ENCODE results near the gene AMD1. TPM values are rescaled to one million over a fixed set of nuclear protein-coding genes. Genes with fewer than 3 reads are reported as not detected.

AMD1 gene
- total and polyA plus RNA-seq, 9 of the 15 experiments (the other 6 are each of a cell fraction or from before 2014, with no cell fraction given): 60.0 to 151 (median 85.6) TPM

DNA sequence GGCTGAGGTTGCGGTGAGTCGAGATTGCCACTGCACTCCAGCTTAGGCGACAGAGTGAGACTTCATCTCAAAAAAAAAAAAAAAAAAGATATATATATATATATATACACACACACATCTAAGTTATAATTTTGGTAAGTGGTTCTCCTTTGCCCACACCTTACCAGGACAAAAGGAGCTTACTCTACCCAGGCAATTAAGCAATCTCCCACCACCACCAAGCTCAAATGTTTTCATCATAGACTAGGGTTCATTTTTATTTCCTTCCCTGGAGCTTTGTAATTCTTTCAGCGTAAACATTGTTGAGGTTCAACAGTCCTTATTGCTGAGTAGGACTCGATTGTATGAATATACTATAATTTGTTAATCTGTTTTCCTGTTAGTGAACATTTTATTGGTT lies 23.5 kb downstream of the AMD1 start:
- no peaks in the 10 kb centered on the region for H3K9me3 ChIP-seq (replicated peaks; ENCODE audit: control insufficient read depth, insufficient read depth, low read depth, low read length)
- H3K9ac ChIP-seq (ENCODE audit: insufficient read depth in 1 of 2, low read depth in 2 of 2, low read length in 2 of 2): no peak overlapping the region
- ATAC-seq (no peak; the same call in 2 of the 3 replicates), FAIRE-seq (no peak), DNase-seq (ENCODE audit: extremely low read depth in 1 of 4, low spot score in 3 of 4) (no peak)
- H3K36me3 ChIP-seq (ENCODE audit: control insufficient read depth, insufficient read depth, low read length): peaks cover 46% of the 10 kb centered on the region
- no peak overlapping the region for H3K4me3 ChIP-seq
- intact Hi-C loops (cut with micrococcal nuclease) (no loop called here), in situ Hi-C loops (cut with MboI) (no loop called here)
- no peaks in the 10 kb centered on the region for H3K9me1 ChIP-seq (ENCODE audit: control insufficient read depth, insufficient read depth, low read length)
- POLR2A ChIA-PET: interaction anchor here (0.6 to 2.6 kb wide), 7 partner anchors 13 to 218 kb away, joined by 3 to 14 read pairs (median 4); partner anchors contain the start of gene AMD1
- no peak overlapping the region for H3K4me2 ChIP-seq (ENCODE audit: insufficient read depth, low read length)
- H2AFZ ChIP-seq (ENCODE audit: low read depth, low read length): no peak overlapping the region
- H3K4me1 ChIP-seq (replicated peaks in 1 of 2; ENCODE audit: control insufficient read depth in 2 of 2, insufficient read depth in 2 of 2, low read length in 2 of 2): peaks cover 0 to 2% of the 10 kb centered on the region in 2 experiments; a peak in 1 of 5 replicates
- H4K20me1 ChIP-seq (replicated peaks; ENCODE audit: control insufficient read depth, insufficient read depth, low read length): no peaks in the 10 kb centered on the region; the same call in 1 of the 2 replicates
- no peaks in the 10 kb centered on the region for H3K79me2 ChIP-seq (ENCODE audit: control insufficient read depth, insufficient read depth, low read length)
- no peak overlapping the region for H3K27ac ChIP-seq (ENCODE audit: extremely low read depth, low read depth, low read length)
- no peaks in the 10 kb centered on the region for H3K27me3 ChIP-seq (ENCODE audit: control insufficient read depth in 2 of 2, insufficient read depth in 2 of 2, low read length in 2 of 2)
- WGBS (ENCODE audit: insufficient coverage, low coverage, missing lambda C conversion rate): 97% methylated on average over 4 of the region's 5 CpGs
- CTCF ChIA-PET (ENCODE audit: low intra/inter-chr PET ratio): no interaction called here
- no TSS peak for BruUV-seq (replicated peaks)
- TF ChIP-seq POLR2A (conservative IDR thresholded peaks at IDR 0.05) (peak; percentile 5; the same call in 1 of the 2 replicates), POLR2H (tag; IDR thresholded peaks at IDR 0.05; ENCODE audit: low read depth) (peak; percentile 32; the same call in 1 of the 2 replicates), ILF3 (IDR thresholded peaks at IDR 0.05; ENCODE audit: borderline replicate concordance) (0 out of 2 replicates have a peak, but pooled peaks have one; percentile 81), ZNF561 (CRISPR knock-in tag; conservative IDR thresholded peaks at IDR 0.05) (no peak), POLR2AphosphoS5 (IDR thresholded peaks at IDR 0.05; ENCODE audit: control insufficient read depth, insufficient read depth, low read depth, low read length) (0 out of 2 replicates have a peak, but pooled peaks have one; percentile 24), KDM2B (CRISPR knock-in tag; IDR thresholded peaks at IDR 0.05) (no peak), EHMT2 (IDR thresholded peaks at IDR 0.05) (no peak), ZC3H4 (CRISPR knock-in tag; IDR thresholded peaks at IDR 0.05; ENCODE audit: borderline replicate concordance) (no peak), ZNF695 (CRISPR knock-in tag; IDR thresholded peaks at IDR 0.05) (no peak)
- TF ChIP-seq, protein P1, sequence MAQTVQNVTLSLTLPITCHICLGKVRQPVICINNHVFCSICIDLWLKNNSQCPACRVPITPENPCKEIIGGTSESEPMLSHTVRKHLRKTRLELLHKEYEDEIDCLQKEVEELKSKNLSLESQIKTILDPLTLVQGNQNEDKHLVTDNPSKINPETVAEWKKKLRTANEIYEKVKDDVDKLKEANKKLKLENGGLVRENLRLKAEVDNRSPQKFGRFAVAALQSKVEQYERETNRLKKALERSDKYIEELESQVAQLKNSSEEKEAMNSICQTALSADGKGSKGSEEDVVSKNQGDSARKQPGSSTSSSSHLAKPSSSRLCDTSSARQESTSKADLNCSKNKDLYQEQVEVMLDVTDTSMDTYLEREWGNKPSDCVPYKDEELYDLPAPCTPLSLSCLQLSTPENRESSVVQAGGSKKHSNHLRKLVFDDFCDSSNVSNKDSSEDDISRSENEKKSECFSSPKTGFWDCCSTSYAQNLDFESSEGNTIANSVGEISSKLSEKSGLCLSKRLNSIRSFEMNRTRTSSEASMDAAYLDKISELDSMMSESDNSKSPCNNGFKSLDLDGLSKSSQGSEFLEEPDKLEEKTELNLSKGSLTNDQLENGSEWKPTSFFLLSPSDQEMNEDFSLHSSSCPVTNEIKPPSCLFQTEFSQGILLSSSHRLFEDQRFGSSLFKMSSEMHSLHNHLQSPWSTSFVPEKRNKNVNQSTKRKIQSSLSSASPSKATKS (CRISPR knock-in tag; IDR thresholded peaks at IDR 0.05): no peak
- TF ChIP-seq, protein P2, sequence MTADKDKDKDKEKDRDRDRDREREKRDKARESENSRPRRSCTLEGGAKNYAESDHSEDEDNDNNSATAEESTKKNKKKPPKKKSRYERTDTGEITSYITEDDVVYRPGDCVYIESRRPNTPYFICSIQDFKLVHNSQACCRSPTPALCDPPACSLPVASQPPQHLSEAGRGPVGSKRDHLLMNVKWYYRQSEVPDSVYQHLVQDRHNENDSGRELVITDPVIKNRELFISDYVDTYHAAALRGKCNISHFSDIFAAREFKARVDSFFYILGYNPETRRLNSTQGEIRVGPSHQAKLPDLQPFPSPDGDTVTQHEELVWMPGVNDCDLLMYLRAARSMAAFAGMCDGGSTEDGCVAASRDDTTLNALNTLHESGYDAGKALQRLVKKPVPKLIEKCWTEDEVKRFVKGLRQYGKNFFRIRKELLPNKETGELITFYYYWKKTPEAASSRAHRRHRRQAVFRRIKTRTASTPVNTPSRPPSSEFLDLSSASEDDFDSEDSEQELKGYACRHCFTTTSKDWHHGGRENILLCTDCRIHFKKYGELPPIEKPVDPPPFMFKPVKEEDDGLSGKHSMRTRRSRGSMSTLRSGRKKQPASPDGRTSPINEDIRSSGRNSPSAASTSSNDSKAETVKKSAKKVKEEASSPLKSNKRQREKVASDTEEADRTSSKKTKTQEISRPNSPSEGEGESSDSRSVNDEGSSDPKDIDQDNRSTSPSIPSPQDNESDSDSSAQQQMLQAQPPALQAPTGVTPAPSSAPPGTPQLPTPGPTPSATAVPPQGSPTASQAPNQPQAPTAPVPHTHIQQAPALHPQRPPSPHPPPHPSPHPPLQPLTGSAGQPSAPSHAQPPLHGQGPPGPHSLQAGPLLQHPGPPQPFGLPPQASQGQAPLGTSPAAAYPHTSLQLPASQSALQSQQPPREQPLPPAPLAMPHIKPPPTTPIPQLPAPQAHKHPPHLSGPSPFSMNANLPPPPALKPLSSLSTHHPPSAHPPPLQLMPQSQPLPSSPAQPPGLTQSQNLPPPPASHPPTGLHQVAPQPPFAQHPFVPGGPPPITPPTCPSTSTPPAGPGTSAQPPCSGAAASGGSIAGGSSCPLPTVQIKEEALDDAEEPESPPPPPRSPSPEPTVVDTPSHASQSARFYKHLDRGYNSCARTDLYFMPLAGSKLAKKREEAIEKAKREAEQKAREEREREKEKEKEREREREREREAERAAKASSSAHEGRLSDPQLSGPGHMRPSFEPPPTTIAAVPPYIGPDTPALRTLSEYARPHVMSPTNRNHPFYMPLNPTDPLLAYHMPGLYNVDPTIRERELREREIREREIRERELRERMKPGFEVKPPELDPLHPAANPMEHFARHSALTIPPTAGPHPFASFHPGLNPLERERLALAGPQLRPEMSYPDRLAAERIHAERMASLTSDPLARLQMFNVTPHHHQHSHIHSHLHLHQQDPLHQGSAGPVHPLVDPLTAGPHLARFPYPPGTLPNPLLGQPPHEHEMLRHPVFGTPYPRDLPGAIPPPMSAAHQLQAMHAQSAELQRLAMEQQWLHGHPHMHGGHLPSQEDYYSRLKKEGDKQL (CRISPR knock-in tag; IDR thresholded peaks at IDR 0.05; ENCODE audit: borderline replicate concordance): no peak
- TF ChIP-seq, protein P3, sequence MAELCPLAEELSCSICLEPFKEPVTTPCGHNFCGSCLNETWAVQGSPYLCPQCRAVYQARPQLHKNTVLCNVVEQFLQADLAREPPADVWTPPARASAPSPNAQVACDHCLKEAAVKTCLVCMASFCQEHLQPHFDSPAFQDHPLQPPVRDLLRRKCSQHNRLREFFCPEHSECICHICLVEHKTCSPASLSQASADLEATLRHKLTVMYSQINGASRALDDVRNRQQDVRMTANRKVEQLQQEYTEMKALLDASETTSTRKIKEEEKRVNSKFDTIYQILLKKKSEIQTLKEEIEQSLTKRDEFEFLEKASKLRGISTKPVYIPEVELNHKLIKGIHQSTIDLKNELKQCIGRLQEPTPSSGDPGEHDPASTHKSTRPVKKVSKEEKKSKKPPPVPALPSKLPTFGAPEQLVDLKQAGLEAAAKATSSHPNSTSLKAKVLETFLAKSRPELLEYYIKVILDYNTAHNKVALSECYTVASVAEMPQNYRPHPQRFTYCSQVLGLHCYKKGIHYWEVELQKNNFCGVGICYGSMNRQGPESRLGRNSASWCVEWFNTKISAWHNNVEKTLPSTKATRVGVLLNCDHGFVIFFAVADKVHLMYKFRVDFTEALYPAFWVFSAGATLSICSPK (IDR thresholded peaks at IDR 0.05; ENCODE audit: borderline replicate concordance): no peak
